ENCODE results near the gene HGS.
A peak's percentile ranks its signal among the peaks of the same experiment; 100 is the strongest.
"Not testable (repeated sequence)": the region's sequence is repeated elsewhere in the genome, so short reads cannot be mapped to it uniquely, and the experiment has no call there.

Gene HGS

DNA sequence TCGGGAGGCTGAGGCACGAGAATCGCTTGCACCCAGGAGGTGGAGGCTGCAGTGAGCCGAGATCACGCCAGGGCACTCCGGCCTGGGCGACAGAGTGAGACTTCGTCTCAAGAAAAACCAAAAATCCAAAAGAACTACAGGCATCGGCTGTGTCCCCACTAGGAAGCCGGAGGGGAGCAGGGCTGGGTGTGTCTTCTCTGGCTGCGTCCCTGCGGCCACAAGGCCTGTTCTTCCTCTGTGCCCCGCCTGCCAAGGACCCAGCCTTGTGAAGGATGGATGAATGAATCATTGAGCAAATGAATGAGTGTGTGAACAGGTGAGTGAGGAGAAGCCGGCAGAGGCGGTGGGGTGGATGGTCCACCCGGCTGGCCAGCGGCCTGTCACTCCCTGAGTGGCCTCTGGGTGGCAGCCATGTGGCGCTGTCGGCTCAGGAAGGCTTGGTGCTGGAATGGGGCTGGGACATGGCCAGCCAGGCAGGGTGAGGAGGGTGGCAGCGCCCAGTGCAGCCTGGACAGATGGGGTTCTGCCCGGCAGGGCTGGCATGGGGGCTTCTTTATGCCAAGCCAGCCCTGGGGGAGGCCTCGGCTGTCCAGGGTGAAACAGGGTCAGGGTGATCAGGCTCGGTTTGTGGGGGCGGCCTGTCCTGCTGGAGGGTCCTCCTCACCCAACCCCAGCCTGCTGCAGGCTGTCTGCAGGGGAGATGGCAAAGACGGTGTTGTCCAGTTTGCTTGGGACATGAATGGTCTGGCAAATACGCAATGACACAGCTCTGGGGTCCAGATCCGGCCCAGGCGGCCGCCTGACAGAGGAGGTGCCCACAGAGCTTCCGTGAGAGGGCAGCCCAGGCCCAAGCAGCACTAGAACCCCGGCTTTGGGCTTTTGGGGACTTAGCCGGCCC, 49.9 kb downstream of the HGS start:
- Histone ChIP-seq H3K36me3 (ENCODE audit: control insufficient read depth, insufficient read depth, low read length, severe bottlenecking) (no peaks in the 10 kb centered on the region), H3K4me3 (ENCODE audit: low read length) (no peak overlapping the region), H3K9me3 (ENCODE audit: control insufficient read depth, low read length) (no peaks in the 10 kb centered on the region), H3K27me3 (replicated peaks; ENCODE audit: control insufficient read depth, insufficient read depth, low read length) (no peaks in the 10 kb centered on the region), H3K9ac (ENCODE audit: low read length) (no peak overlapping the region), H3K4me1 (ENCODE audit: control insufficient read depth, insufficient read depth, low read length) (peaks cover 7% of the 10 kb centered on the region)
- DNase-seq (ENCODE audit: low read depth), result peak; percentile 90

GRCh38 chr17:81734405-81735263, 50.8 kb downstream of the HGS start:
- no peaks in the 10 kb centered on the region for H3K27me3 ChIP-seq (replicated peaks; ENCODE audit: control insufficient read depth, insufficient read depth, low read length)
- no peak overlapping the region for H3K4me3 ChIP-seq (ENCODE audit: low read length)
- H3K4me1 ChIP-seq (ENCODE audit: control insufficient read depth, insufficient read depth, low read length), result peaks cover 7% of the 10 kb centered on the region
- no peak overlapping the region for H3K9ac ChIP-seq (ENCODE audit: low read length)
- no peak for DNase-seq (ENCODE audit: low read depth)
- H3K9me3 ChIP-seq (ENCODE audit: control insufficient read depth, low read length), result no peaks in the 10 kb centered on the region
- no peaks in the 10 kb centered on the region for H3K36me3 ChIP-seq (ENCODE audit: control insufficient read depth, insufficient read depth, low read length, severe bottlenecking)

- H3K9ac ChIP-seq (ENCODE audit: low read length), result no peak overlapping the region
- no peak overlapping the region for H3K4me3 ChIP-seq (ENCODE audit: low read length)
- no peaks in the 10 kb centered on the region for H3K9me3 ChIP-seq (ENCODE audit: control insufficient read depth, low read length)
- no peaks in the 10 kb centered on the region for H3K27me3 ChIP-seq (replicated peaks; ENCODE audit: control insufficient read depth, insufficient read depth, low read length)
- H3K4me1 ChIP-seq (ENCODE audit: control insufficient read depth, insufficient read depth, low read length), result peaks cover 7% of the 10 kb centered on the region
- no peaks in the 10 kb centered on the region for H3K36me3 ChIP-seq (ENCODE audit: control insufficient read depth, insufficient read depth, low read length, severe bottlenecking)
- peak; percentile 11 for DNase-seq (ENCODE audit: low read depth)
Measured at GRCh38 chr17:81735264-81736102, 51.7 kb downstream of the HGS start.

DNA sequence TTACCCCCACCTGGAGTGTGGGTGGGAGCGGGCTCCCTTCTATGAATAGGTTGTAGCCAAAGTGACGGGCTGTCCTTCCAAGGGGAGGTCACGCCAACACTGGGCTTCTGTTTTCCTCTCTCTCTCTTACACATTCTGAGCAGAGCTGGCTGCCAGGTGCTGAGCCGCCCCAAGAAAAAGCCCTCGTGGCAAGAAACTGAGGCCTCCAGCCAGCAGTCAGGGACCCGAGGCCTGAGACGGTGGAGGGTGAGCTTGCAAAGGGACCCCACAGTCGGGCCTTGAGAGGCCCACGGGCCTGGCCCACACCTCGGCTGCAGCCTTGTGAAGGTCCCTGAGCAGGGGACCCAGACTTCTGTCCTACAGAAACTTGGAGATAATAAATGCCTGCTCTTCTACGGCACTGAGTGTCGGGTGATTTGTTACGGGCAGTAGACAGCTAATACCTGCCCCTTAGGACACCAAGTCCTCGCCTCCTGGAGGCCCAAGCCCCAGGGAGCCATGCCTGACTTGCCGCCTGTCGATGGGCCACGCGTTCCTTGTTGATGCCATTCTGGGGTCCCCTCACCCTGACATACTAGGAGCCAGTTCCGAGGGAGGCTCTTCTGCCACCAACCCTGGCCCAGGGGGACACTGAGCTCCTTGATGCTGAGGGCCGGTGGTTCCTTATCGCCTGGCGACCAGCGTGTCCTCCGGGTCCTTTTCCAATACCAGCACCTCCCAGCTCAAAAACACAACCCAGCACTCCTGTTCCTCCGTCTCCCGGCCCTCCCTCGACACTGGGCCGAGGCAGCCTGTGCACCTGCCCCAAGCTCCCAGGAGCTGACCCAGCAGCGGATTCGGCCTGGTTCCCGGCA, 54.4 kb downstream of the HGS start:
- Histone ChIP-seq H3K4me1 (ENCODE audit: control insufficient read depth, insufficient read depth, low read length) (peaks cover 7% of the 10 kb centered on the region), H3K4me3 (ENCODE audit: low read length) (no peak overlapping the region), H3K36me3 (ENCODE audit: control insufficient read depth, insufficient read depth, low read length, severe bottlenecking) (no peaks in the 10 kb centered on the region), H3K9me3 (ENCODE audit: control insufficient read depth, low read length) (no peaks in the 10 kb centered on the region), H3K27me3 (replicated peaks; ENCODE audit: control insufficient read depth, insufficient read depth, low read length) (peaks cover 12% of the 10 kb centered on the region), H3K9ac (ENCODE audit: low read length) (no peak overlapping the region)
- DNase-seq (ENCODE audit: low read depth), result no peak

- H3K9ac ChIP-seq (ENCODE audit: low read length), result no peak overlapping the region
- no peaks in the 10 kb centered on the region for H3K9me3 ChIP-seq (ENCODE audit: control insufficient read depth, low read length)
- H3K4me3 ChIP-seq (ENCODE audit: low read length), result no peak overlapping the region
- DNase-seq (ENCODE audit: low read depth), result no peak
- H3K4me1 ChIP-seq (ENCODE audit: control insufficient read depth, insufficient read depth, low read length), result peaks cover 7% of the 10 kb centered on the region
- no peaks in the 10 kb centered on the region for H3K36me3 ChIP-seq (ENCODE audit: control insufficient read depth, insufficient read depth, low read length, severe bottlenecking)
- peaks cover 12% of the 10 kb centered on the region for H3K27me3 ChIP-seq (replicated peaks; ENCODE audit: control insufficient read depth, insufficient read depth, low read length)
Measured at GRCh38 chr17:81738801-81739393, 55.1 kb downstream of the HGS start.

- H3K36me3 ChIP-seq (ENCODE audit: control insufficient read depth, insufficient read depth, low read length, severe bottlenecking); DNase-seq (ENCODE audit: low read depth); H3K9ac ChIP-seq (ENCODE audit: low read length); H3K4me3 ChIP-seq (ENCODE audit: low read length); H3K4me1 ChIP-seq (ENCODE audit: control insufficient read depth, insufficient read depth, low read length); H3K9me3 ChIP-seq (ENCODE audit: control insufficient read depth, low read length): not testable (repeated sequence)
- H3K27me3 ChIP-seq (replicated peaks; ENCODE audit: control insufficient read depth, insufficient read depth, low read length), result peaks cover 12% of the 10 kb centered on the region
Measured at GRCh38 chr17:81739593-81739992, 55.8 kb downstream of the HGS start.

- Histone ChIP-seq H3K4me1 (ENCODE audit: control insufficient read depth, insufficient read depth, low read length) (peaks cover 5% of the 10 kb centered on the region), H3K4me3 (ENCODE audit: low read length) (no peak overlapping the region), H3K27me3 (replicated peaks; ENCODE audit: control insufficient read depth, insufficient read depth, low read length) (peaks cover 12% of the 10 kb centered on the region), H3K9me3 (ENCODE audit: control insufficient read depth, low read length) (no peaks in the 10 kb centered on the region), H3K36me3 (ENCODE audit: control insufficient read depth, insufficient read depth, low read length, severe bottlenecking) (no peaks in the 10 kb centered on the region), H3K9ac (ENCODE audit: low read length) (no peak overlapping the region)
- DNase-seq (ENCODE audit: low read depth), result no peak
Measured at GRCh38 chr17:81740395-81740961, 56.7 kb downstream of the HGS start.

- DNase-seq (ENCODE audit: low read depth), result no peak
- Histone ChIP-seq H3K4me3 (ENCODE audit: low read length) (no peak overlapping the region), H3K4me1 (ENCODE audit: control insufficient read depth, insufficient read depth, low read length) (no peaks in the 10 kb centered on the region), H3K36me3 (ENCODE audit: control insufficient read depth, insufficient read depth, low read length, severe bottlenecking) (no peaks in the 10 kb centered on the region), H3K9ac (ENCODE audit: low read length) (no peak overlapping the region), H3K9me3 (ENCODE audit: control insufficient read depth, low read length) (no peaks in the 10 kb centered on the region), H3K27me3 (replicated peaks; ENCODE audit: control insufficient read depth, insufficient read depth, low read length) (peaks cover 12% of the 10 kb centered on the region)
Measured at GRCh38 chr17:81741049-81741593, 57.3 kb downstream of the HGS start.

DNA sequence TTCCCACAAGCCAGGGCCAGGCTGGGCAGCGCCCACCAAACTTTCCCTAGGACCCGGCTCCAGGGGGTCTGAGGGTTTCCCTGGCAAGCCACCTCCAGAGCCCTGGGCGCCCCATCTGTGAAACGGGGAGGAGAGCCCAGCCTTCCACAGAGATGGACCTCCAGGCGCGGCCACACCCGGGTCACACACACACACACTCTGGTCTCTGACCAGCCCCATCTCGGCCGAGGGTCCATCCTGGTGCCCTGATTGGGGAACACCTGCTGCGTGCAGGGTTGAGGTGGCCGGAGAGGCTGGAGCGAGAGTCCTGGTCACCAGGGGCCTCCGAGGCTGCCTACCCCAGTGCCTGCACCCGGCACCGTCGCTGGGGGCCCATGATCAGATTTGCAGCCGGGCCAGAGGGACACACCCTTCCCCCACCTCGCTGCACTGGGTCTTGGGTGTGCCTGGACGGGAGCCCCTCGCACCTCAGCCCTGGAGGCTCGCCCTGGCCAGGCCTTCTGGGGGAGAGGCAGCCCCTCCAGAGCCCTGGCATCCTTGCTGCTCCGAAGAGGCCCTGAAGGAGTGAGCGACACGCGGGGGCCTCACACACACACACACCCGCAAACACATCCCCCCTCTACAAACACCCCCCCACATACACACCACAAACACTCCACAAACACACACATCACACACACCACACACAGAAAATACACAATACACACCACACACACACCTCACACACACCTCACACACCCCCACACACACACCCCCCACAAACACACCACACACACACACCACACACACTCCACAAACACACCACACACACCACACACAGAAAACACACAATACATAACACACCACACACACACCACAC, 58.0 kb downstream of the HGS start:
- no peak for DNase-seq (ENCODE audit: low read depth)
- H3K36me3 ChIP-seq (ENCODE audit: control insufficient read depth, insufficient read depth, low read length, severe bottlenecking), result no peaks in the 10 kb centered on the region
- H3K4me3 ChIP-seq (ENCODE audit: low read length), result no peak overlapping the region
- peaks cover 12% of the 10 kb centered on the region for H3K27me3 ChIP-seq (replicated peaks; ENCODE audit: control insufficient read depth, insufficient read depth, low read length)
- no peak overlapping the region for H3K9ac ChIP-seq (ENCODE audit: low read length)
- no peaks in the 10 kb centered on the region for H3K4me1 ChIP-seq (ENCODE audit: control insufficient read depth, insufficient read depth, low read length)
- no peaks in the 10 kb centered on the region for H3K9me3 ChIP-seq (ENCODE audit: control insufficient read depth, low read length)
